ENCODE results near the gene POU2F1.

Gene POU2F1

DNA sequence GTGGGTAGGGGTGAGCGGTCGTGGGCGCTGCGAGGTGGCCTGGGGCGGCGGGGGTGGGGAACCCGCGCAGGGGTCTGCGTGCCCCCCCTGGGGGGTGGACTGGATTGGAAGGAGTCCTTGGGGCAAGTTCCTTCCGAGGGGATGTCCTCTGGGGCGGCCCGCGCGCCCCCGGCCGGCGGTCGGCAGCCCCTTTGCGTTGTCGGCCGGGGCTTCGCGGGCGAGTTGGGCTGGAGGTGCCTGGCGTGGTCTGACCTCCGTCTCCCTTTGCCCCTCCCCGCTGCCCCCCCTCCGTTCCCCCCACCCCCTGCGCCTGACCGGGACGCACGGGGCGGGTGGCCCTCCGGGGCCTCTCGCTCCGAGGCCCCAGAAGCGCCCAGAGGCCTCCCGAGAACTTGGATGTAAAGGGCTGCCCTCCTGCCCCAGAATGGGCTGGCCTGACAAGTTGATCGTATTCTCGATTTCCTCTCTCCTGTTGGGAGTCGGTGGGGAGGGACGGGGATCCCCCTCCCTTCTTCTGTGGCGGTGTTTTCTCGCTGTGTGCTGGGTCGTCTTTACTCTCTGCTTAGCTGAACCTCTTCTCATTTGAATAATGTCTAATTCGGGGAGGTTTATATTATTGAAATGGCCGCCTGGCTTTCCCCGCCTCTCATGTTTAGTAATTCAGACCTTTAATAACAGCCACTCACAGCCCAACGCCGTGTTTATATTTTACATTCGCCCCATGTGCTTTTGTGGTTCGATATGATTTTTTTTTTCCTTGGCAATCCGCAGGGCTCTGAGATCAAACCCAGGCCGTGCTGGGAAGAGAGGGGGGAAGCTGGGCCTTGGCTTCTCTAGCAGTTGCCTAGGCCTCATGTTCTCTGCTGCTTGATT lies 1.3 kb downstream of the POU2F1 start (continued):
- TF ChIP-seq, protein P1, sequence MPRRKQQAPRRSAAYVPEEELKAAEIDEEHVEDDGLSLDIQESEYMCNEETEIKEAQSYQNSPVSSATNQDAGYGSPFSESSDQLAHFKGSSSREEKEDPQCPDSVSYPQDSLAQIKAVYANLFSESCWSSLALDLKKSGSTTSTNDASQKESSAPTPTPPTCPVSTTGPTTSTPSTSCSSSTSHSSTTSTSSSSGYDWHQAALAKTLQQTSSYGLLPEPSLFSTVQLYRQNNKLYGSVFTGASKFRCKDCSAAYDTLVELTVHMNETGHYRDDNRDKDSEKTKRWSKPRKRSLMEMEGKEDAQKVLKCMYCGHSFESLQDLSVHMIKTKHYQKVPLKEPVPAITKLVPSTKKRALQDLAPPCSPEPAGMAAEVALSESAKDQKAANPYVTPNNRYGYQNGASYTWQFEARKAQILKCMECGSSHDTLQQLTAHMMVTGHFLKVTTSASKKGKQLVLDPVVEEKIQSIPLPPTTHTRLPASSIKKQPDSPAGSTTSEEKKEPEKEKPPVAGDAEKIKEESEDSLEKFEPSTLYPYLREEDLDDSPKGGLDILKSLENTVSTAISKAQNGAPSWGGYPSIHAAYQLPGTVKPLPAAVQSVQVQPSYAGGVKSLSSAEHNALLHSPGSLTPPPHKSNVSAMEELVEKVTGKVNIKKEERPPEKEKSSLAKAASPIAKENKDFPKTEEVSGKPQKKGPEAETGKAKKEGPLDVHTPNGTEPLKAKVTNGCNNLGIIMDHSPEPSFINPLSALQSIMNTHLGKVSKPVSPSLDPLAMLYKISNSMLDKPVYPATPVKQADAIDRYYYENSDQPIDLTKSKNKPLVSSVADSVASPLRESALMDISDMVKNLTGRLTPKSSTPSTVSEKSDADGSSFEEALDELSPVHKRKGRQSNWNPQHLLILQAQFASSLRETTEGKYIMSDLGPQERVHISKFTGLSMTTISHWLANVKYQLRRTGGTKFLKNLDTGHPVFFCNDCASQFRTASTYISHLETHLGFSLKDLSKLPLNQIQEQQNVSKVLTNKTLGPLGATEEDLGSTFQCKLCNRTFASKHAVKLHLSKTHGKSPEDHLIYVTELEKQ (tag by site-specific recombination; IDR thresholded peaks at IDR 0.05; ENCODE audit: borderline replicate concordance), result no peak
- TF ChIP-seq ZNF660 (tag by site-specific recombination; IDR thresholded peaks at IDR 0.05) (peak; percentile 67; the same call in 1 of the 2 replicates), ZNF221 (tag by site-specific recombination; IDR thresholded peaks at IDR 0.05; ENCODE audit: borderline replicate concordance) (no peak), ZNF510 (tag by site-specific recombination; IDR thresholded peaks at IDR 0.05; ENCODE audit: insufficient replicate concordance) (no peak), ZEB2 (tag by site-specific recombination; IDR thresholded peaks at IDR 0.05) (peak; percentile 86), ZNF639 (tag by site-specific recombination; IDR thresholded peaks at IDR 0.05) (no peak), MZF1 (tag by site-specific recombination; IDR thresholded peaks at IDR 0.05; ENCODE audit: borderline replicate concordance) (0 out of 2 replicates have a peak, but pooled peaks have one; percentile 69), GLI4 (tag by site-specific recombination; IDR thresholded peaks at IDR 0.05) (no peak), ELK4 (IDR thresholded peaks at IDR 0.05; ENCODE audit: borderline replicate concordance, low read depth, low read length) (no peak), PRDM4 (tag by site-specific recombination; IDR thresholded peaks at IDR 0.05) (0 out of 2 replicates have a peak, but pooled peaks have one; percentile 27), ZNF692 (tag by site-specific recombination; IDR thresholded peaks at IDR 0.05) (no peak), SP3 (tag by site-specific recombination; IDR thresholded peaks at IDR 0.05) (peak; percentile 61), ZNF768 (tag by site-specific recombination; IDR thresholded peaks at IDR 0.05) (no peak), ZNF449 (tag by site-specific recombination; IDR thresholded peaks at IDR 0.05) (peak; percentile 47), KLF7 (tag by site-specific recombination; IDR thresholded peaks at IDR 0.05; ENCODE audit: borderline replicate concordance) (no peak), FEZF1 (tag by site-specific recombination; IDR thresholded peaks at IDR 0.05) (peak; percentile 77), HOXD13 (CRISPR knock-in tag; IDR thresholded peaks at IDR 0.05; ENCODE audit: borderline replicate concordance) (no peak), YY2 (tag by site-specific recombination; IDR thresholded peaks at IDR 0.05) (no peak), ZNF391 (tag by site-specific recombination; IDR thresholded peaks at IDR 0.05; ENCODE audit: borderline replicate concordance, low read depth) (no peak), ZNF629 (tag by site-specific recombination; IDR thresholded peaks at IDR 0.05) (peak; percentile 51)
- TF ChIP-seq, protein P2, sequence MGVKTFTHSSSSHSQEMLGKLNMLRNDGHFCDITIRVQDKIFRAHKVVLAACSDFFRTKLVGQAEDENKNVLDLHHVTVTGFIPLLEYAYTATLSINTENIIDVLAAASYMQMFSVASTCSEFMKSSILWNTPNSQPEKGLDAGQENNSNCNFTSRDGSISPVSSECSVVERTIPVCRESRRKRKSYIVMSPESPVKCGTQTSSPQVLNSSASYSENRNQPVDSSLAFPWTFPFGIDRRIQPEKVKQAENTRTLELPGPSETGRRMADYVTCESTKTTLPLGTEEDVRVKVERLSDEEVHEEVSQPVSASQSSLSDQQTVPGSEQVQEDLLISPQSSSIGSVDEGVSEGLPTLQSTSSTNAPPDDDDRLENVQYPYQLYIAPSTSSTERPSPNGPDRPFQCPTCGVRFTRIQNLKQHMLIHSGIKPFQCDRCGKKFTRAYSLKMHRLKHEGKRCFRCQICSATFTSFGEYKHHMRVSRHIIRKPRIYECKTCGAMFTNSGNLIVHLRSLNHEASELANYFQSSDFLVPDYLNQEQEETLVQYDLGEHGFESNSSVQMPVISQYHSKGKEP (tag by site-specific recombination; IDR thresholded peaks at IDR 0.05), result no peak
- TF ChIP-seq, protein P3, sequence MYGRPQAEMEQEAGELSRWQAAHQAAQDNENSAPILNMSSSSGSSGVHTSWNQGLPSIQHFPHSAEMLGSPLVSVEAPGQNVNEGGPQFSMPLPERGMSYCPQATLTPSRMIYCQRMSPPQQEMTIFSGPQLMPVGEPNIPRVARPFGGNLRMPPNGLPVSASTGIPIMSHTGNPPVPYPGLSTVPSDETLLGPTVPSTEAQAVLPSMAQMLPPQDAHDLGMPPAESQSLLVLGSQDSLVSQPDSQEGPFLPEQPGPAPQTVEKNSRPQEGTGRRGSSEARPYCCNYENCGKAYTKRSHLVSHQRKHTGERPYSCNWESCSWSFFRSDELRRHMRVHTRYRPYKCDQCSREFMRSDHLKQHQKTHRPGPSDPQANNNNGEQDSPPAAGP (tag by site-specific recombination; IDR thresholded peaks at IDR 0.05), result no peak
- TF ChIP-seq, protein P4, sequence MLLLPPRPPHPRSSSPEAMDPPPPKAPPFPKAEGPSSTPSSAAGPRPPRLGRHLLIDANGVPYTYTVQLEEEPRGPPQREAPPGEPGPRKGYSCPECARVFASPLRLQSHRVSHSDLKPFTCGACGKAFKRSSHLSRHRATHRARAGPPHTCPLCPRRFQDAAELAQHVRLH (tag by site-specific recombination; IDR thresholded peaks at IDR 0.05), result no peak

Measured in HEK293 (cell line).